Neuron (in vitro differentiated cells): Measurements from ENCODE around the gene C14orf93.

Experiments
- H2AFZ ChIP-seq: one replicate; pipeline ENCODE4 v1.6.1; 2013; ENCODE audit warnings: low read depth, mild to moderate bottlenecking, inconsistent platforms, low read length, moderate library complexity
- H3K27me3 ChIP-seq: one replicate; pipeline ENCODE4 v1.6.1; 2013; ENCODE audit warnings: low read length; ENCODE audit not compliant: insufficient read depth
- H3K36me3 ChIP-seq: one replicate; pipeline ENCODE4 v1.6.1; 2013; ENCODE audit warnings: low read length; ENCODE audit not compliant: insufficient read depth
- H3K4me1 ChIP-seq: one replicate; pipeline ENCODE4 v1.6.1; 2013; ENCODE audit warnings: low read length; ENCODE audit not compliant: insufficient read depth
- H3K4me3 ChIP-seq: 2 replicates; pipeline ENCODE4 v1.5.1; 2013; ENCODE audit warnings: mild to moderate bottlenecking, low read length, moderate library complexity
- H3K9me3 ChIP-seq: one replicate; pipeline ENCODE4 v1.6.1; 2013; ENCODE audit warnings: low read length

The C14orf93 gene

DNA sequence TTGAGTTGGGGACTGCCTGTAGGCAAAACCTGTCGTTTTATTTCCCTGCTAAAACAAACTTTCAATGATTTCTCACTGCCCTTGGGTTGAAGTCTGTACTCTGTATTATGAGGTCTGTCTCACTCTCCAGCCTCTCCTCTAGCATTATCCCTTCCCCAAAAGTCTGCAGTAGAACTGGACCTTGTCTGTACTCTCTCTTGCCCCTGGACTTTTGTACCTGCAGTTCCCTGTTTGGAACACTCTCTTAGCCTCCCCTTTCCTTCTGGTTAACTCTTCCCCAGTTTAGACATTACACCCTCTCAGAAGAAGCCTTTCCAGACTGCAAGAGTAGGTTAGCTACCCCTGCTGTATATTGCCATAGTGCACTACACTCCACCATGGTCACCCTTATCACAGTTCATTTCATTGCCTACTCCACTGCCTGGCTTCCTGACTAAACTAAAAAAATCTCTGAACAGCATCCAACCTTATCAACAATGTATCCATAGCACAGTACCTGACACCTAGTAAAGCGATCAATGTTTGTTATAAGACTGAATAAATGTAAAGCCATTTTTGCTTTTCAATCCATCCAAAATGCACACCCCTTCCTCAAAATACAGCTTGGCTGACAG lies 23.9 kb downstream of the C14orf93 start:
- no peaks in the 10 kb centered on the region for H3K27me3 ChIP-seq
- no peaks in the 10 kb centered on the region for H3K9me3 ChIP-seq
- peaks cover 9% of the 10 kb centered on the region for H3K4me1 ChIP-seq
- H3K4me3 ChIP-seq, result no peak overlapping the region
- no peaks in the 10 kb centered on the region for H3K36me3 ChIP-seq
- H2AFZ ChIP-seq, result no peak overlapping the region

DNA sequence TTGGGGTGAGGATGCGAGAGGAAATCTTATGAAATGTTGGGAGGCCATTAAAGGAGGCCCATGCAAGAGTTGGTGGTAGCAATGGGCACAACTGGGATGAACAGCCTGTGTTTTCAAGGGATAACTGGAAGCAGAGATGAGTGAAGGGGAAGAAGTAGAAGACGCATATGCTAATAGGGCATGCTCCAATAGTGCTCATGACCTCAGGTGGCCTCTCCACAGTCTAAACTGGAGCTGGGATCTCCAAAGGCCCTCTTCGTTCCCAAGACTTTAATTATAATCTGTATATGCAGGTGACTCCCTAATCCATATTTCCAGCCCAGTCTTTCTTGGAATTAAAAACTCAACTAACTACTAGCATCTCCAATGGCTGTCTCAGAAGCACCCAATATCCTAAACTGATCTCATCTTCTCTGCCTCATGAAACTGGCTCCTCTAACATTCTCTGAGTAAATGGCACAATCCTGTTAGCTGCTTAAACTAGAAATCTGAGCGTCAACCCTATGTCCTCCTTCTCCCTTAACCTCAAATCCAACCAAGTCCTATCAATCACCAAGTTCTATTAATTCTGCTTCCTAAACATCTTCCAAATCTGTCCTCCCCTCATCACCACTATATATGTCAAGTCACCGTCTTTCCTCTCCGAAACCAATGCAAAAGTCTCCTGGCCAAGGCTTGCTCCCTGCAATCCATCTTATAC lies 24.8 kb downstream of the C14orf93 start:
- Histone ChIP-seq H3K9me3 (no peaks in the 10 kb centered on the region), H2AFZ (no peak overlapping the region), H3K4me3 (no peak overlapping the region), H3K36me3 (peaks cover 2% of the 10 kb centered on the region), H3K4me1 (peaks cover 11% of the 10 kb centered on the region), H3K27me3 (no peaks in the 10 kb centered on the region)

DNA sequence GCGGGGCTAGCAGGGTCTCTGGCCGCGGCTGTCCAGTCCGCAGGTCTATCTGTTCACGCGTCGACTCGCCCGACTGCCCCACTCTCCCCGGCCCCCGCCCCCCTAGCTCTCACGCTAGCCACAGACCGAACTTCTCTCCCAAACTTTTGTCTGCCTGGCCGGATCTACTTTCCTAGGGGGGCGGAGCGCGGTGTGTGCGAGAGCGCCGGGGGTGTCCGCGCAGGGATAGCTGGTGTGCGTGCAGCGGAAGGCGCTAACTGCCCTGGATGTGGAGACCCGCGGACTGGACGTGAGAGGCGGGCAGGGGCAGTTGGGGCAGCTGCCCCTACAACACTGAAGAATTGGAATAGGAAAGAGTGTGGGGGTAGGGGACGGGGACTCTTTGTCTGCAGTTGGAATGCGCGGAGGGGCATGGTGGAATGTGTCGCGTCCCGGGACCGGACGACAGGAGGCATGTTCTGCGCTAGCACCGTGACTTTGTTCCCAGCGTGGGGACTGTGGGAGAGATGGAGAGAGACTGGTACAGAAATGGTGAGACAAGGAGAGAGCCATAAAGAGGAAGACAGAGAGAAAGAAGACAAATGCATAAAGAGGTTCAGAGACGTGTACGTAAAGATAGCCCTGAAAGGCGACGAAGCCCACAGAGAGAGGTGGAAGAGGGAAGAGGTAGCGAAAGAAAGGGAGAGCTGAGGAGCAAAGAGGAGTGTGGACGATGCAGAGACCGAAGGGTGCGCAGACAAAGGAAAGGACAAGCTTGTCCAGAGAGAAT lies 27.3 kb downstream of the C14orf93 start, which contains the start of gene AJUBA:
Gene AJUBA, minus strand, starts transcription at position 75 of the 769 bp plus-strand sequence. CDS start 285 bp downstream, outside the sequence.
- H3K4me3 ChIP-seq, result peak within 1 kb of the TSS; percentile 89
- H3K27me3 ChIP-seq, result no peaks in the 10 kb centered on the region
- peaks cover 33% of the 10 kb centered on the region for H3K4me1 ChIP-seq
- peaks cover 20% of the 10 kb centered on the region for H3K36me3 ChIP-seq
- H3K9me3 ChIP-seq, result no peaks in the 10 kb centered on the region
- H2AFZ ChIP-seq, result peak within 1 kb of the TSS; percentile 7

DNA sequence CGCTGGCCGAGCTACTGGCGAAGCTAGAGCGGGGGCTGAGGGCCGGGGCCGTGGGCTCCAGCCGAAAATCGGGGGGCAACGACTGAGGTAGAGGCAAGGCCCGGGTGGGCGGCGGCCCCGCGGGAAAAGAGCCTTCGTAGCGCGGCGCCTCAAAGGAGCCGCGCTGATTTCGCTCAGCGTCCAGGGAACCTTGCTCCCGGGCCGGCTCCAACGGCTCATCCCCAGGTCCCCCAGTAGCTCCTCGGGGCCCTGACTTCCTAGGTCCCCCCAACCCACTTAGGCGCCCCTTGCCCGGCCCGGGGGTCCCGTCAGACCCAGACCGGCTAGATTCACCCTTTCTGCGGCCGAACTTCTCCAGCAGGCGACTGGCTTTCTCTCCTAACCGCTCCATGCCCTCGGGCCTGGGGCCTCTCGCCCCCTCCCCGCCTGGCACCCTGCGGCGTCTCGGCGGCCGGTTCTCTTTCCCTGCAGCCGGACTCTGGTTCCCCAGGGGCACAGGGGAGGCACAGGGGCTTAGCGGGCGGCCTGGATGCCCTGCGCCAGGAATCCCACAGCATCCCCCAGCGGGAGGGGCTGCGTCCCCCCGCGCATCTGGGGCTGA lies 28.0 kb downstream of the C14orf93 start:
- Histone ChIP-seq H3K4me3 (peak overlapping the region; percentile 89), H3K36me3 (peaks cover 24% of the 10 kb centered on the region), H3K4me1 (peaks cover 40% of the 10 kb centered on the region), H2AFZ (peak overlapping the region; percentile 7), H3K27me3 (no peaks in the 10 kb centered on the region), H3K9me3 (no peaks in the 10 kb centered on the region)

DNA sequence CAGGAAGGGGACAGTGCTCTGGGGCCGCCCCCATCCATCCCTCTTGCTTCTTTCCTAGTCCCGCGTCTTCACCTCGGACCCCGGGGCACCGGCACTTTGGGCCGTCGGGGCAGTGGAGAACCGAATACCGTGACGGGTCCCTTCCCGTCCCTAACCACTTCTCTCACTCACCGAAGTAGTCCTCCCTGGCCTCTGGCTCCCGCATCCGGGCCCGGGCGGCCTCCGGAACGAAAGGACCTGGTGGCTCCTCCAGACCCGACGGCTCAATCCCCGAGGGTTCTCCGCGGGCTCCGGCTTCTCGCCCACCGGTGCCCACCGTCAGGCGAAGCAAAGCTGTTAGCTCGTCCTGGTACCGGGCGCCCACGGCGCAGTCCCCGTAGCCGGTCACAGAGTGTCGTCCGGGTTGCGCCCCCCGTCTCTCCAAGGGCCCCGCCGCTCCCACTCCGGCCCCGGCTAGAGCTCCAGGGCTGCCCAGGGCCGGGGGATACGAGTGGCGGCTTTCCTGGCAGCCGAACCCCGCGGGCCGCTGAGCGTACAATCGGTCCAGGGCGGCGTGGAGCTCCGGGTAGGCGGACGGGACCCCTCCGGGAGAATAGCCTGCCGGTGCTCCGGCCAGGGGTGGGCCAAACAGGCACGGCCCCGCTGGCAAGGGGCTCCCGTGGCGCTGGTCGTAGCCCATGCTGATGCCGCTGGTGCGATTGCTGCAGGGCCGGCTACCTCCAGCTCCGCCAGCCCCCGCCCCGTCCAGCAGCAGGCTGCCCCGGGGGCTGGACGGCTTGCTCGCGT lies 28.7 kb downstream of the C14orf93 start:
- H3K9me3 ChIP-seq, result no peaks in the 10 kb centered on the region
- H3K4me1 ChIP-seq, result peaks cover 47% of the 10 kb centered on the region
- no peak overlapping the region for H2AFZ ChIP-seq
- no peaks in the 10 kb centered on the region for H3K27me3 ChIP-seq
- peaks cover 31% of the 10 kb centered on the region for H3K36me3 ChIP-seq
- H3K4me3 ChIP-seq, result peak overlapping the region; percentile 89

DNA sequence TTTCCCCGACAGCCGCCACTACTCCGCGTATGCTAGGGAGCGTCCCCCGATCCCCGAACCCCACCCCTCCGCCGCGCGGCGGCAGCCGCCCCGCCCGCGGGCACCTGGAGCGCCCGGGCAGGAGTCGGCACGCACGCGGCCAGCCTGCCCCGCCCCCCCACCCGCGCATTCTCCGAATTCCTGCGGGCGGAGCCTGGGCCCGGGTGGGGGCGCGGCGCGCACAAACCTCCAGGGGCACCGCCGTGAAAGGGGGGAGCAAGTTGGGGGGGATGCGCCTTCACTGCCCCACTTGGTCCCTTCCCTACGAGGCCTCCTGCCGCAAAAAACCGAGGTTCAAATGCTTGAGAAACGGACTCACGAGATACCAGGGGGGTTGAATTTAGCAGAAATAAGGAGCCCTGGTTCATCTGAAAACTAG lies 29.3 kb downstream of the C14orf93 start:
- H3K4me3 ChIP-seq, result peak overlapping the region; percentile 89
- peaks cover 35% of the 10 kb centered on the region for H3K36me3 ChIP-seq
- H3K4me1 ChIP-seq, result peaks cover 49% of the 10 kb centered on the region
- no peaks in the 10 kb centered on the region for H3K27me3 ChIP-seq
- H3K9me3 ChIP-seq, result no peaks in the 10 kb centered on the region
- H2AFZ ChIP-seq, result no peak overlapping the region

DNA sequence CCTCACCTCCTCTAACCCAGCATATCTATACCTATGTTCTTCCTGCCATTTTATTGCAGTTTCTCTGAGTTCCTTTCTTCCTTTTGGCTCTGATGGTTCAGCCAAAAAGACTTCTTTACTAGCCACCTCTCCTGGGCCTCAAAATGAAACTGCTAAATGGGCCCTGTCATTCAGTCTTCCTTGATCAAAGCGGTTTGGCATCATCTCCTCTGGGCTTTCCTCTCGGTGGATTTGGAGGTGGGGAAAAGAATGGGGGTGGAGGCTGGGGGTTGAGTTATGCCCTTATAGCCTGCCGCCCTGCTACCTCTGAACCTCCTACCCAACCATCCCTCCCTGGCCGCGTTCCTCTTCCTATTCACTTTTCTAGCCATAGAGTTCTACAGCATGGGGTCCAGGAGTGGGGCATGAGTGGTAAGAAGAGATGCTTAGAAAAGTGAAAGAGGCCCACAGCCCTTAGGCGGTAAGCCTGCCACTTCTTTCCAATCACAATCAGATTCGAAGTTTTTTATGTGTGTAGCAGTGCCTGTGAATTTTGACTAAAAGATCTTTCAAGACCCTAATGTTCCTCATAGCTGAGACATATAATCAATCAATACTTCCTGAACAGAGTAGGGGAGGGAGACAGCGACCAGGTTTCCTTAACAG lies 30.1 kb downstream of the C14orf93 start:
- Histone ChIP-seq H3K36me3 (peaks cover 40% of the 10 kb centered on the region), H3K4me3 (peak overlapping the region; percentile 89), H3K9me3 (no peaks in the 10 kb centered on the region), H3K4me1 (peaks cover 53% of the 10 kb centered on the region), H3K27me3 (no peaks in the 10 kb centered on the region), H2AFZ (no peak overlapping the region)

DNA sequence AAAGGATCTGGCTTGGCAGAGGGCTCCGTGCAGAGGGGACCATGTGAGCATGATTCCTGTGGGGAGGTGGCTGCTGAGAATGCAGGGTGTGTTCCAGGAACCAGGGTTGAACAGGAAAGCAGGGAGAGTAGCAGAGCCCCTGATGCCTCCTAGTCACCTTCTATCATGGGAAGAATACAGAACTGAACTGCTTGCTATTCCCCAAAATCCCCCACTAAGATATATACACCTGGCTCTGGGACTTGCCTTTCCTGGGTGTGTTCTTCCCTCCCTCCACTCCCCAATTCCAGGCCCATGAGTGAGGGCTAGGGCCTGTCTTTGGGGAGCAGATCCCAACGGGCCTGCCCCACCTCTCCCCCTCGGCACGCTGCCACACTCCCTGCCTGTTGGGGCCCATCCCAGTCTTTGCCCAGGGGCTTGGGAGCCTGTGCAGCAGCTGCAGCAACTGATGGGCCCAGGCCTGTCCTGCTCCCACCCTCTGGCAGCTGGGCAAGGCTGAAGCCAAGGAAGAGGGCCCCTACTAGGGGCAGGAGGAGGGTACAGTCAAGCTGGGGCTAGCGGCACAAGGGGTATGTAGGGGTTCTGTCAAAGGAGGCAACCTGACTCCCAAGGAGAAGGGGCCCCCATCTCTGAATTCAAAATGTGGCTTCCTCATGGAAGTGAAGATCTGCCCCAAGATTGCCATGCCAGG lies 30.8 kb downstream of the C14orf93 start:
- Histone ChIP-seq H3K27me3 (no peaks in the 10 kb centered on the region), H3K36me3 (peaks cover 48% of the 10 kb centered on the region), H3K4me1 (peaks cover 56% of the 10 kb centered on the region), H3K9me3 (no peaks in the 10 kb centered on the region), H2AFZ (no peak overlapping the region), H3K4me3 (peak overlapping the region; percentile 89)

DNA sequence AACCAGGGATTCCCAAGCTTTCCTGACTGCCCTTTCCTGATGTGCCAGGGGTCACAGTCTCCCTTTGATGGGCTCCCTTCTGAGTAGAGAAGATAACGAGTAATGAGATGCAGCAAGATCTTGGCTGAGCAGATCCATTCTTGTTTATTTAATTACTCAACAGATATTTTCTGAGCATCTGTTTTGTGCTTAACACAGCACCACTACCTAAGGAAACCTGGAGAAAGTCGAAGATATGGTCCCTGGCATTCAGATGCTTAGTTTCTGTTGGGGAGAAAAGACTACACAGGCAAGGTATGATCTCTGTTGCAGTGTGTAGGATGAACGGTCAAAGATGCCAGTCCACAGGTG lies 31.5 kb downstream of the C14orf93 start:
- H3K27me3 ChIP-seq, result no peaks in the 10 kb centered on the region

DNA sequence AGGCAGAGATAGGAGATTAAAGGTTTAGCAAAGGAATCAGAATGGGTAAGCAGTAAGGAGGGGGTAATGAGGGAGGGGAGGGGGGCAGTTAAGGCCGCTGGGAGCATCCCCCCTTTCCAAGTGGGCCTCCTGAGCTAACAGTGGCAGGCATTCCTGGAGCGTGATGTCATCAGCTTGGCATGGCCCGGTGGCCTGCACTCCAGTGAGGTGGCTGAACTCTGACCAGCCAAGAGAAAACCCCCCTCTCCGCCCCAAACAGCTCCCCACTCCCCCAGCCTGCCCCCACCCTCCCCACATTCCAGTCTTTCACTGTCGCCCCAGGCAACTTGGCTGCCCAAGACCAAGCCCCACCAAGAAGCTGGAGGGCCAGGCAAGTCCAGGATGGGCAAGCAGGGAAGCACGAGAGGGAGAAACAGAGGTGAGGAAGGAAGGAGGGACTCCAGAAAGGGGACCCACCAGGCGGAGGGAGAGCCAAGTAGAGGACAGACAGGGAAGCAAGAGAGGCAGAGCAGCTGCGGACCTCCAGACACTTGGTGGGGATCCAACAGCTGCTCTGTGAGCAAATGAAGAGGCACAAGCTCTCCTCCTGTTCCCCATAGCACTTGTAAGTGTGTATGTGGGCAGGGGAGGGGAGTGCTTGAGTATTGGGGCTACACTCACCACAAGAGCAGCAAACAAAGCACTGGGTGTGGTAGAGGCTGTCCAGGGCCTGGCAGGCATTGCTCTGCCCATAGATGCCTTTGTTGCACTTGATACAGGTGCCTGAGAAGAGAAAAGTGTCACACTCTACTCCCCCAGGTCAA lies 32.1 kb downstream of the C14orf93 start:
- Histone ChIP-seq H3K4me1 (peaks cover 49% of the 10 kb centered on the region), H3K27me3 (no peaks in the 10 kb centered on the region)

More for the DNA sequence above, 31.5 kb downstream of the C14orf93 start:
- Histone ChIP-seq H3K4me1 (peaks cover 55% of the 10 kb centered on the region), H3K4me3 (peak overlapping the region; percentile 89), H3K9me3 (no peaks in the 10 kb centered on the region), H3K36me3 (peaks cover 54% of the 10 kb centered on the region), H2AFZ (no peak overlapping the region)

DNA sequence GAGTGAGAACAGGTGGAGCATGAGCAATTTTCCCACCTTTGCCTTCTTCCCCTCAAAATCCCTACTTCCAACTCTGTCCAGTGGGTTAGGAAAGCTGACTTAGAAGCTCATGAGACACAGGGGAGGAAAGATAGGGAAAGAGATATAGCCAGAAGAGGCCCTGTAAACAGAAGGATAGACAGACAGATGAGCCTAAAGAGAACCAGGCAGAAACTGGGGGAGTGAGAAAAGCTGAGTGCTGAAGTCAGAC lies 32.6 kb downstream of the C14orf93 start:
- H3K9me3 ChIP-seq, result no peaks in the 10 kb centered on the region
- H3K4me3 ChIP-seq, result peak overlapping the region; percentile 14
- peaks cover 47% of the 10 kb centered on the region for H3K4me1 ChIP-seq
- H3K36me3 ChIP-seq, result peaks cover 65% of the 10 kb centered on the region
- H3K27me3 ChIP-seq, result no peaks in the 10 kb centered on the region
- no peak overlapping the region for H2AFZ ChIP-seq

More for the DNA sequence above, 32.1 kb downstream of the C14orf93 start:
- Histone ChIP-seq H3K4me3 (peak overlapping the region; percentile 89), H3K9me3 (no peaks in the 10 kb centered on the region), H3K36me3 (peaks cover 60% of the 10 kb centered on the region), H2AFZ (no peak overlapping the region)
